ENCODE results near the gene FAM13C. TPM values are rescaled to one million over a fixed set of nuclear protein-coding genes. Genes with fewer than 3 reads are reported as not detected.
"Not testable (repeated sequence)": the region's sequence is repeated elsewhere in the genome, so short reads cannot be mapped to it uniquely, and the experiment has no call there.

Gene FAM13C
- total RNA-seq (10 to 100 TPM in 4 of 7 donors, 1 to 10 TPM in 3; 7.3 to 19.7 (median 13.9) TPM), polyA plus RNA-seq (1 to 10 TPM; 1.5 to 1.8 (median 1.7) TPM)
- long read RNA-seq, donor 1, partial matches to known transcripts: 0 of 2 reads
- long read RNA-seq, donor 1, other reads (novel, unspliced or antisense): 0 of 2 reads
- long read RNA-seq, donor 2, partial matches to known transcripts: 0 of 2 reads
- long read RNA-seq, donor 2, other reads (novel, unspliced or antisense): 0 of 2 reads

DNA sequence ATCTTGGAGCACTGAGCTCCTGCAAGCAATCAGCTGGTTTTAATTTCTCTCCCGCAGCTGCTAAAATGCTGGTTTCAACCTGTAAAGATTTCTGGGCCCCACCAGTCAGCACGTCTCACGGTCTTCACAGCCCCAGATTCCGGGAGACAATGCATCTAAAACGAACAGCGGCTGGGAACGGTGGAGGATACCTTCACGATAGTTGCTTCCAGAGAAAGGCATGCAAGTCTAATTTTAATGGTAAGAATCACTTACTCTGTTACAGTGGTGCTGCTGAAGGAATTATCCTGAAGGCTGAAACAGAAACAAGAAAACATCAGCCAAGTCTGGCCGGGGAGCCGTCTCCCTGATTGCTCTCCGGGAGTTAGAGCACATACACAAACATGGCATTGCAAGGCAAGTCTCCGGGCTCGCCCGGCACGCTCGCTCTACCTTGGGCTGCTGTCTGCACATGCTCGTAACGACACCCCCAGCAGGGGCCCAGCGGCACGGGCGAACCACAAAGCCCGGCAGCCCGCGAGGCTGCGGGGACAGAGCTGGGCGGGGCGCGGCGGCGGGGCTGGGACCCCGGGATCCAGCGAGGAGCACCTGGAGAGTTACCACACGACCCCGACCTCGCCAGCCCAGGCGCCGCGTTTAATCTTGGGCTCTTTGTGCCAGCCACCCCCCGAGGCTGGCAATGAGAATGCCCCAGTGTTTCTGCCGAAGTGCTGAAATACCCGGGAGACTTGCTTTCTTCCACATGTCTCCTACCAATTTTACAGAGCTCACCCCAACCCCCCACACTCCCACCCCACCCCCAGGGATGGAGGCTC, at the start of gene FAM13C:
TSS of gene FAM13C (minus strand) at position 406 of the 815 bp plus-strand sequence. CDS start at position 317, 89 bp downstream.
- WGBS, 5 donors: 2 to 7% (median 3%) methylated on average over 14 to 41 of the region's 41 CpGs
- peak within 1 kb of the TSS in 7 of 8 donors; percentile 64 to 81 (median 72) for H3K27ac ChIP-seq
- H3K4me1 ChIP-seq: peaks cover 0 to 46% (median 17%) of the 10 kb centered on the region in 6 donors
- no peaks in the 10 kb centered on the region for H3K36me3 ChIP-seq
- H3K27me3 ChIP-seq (replicated peaks in 1 of 7): peaks cover 0 to 24% (median 0%) of the 10 kb centered on the region in 7 donors
- TF ChIP-seq, protein P1, sequence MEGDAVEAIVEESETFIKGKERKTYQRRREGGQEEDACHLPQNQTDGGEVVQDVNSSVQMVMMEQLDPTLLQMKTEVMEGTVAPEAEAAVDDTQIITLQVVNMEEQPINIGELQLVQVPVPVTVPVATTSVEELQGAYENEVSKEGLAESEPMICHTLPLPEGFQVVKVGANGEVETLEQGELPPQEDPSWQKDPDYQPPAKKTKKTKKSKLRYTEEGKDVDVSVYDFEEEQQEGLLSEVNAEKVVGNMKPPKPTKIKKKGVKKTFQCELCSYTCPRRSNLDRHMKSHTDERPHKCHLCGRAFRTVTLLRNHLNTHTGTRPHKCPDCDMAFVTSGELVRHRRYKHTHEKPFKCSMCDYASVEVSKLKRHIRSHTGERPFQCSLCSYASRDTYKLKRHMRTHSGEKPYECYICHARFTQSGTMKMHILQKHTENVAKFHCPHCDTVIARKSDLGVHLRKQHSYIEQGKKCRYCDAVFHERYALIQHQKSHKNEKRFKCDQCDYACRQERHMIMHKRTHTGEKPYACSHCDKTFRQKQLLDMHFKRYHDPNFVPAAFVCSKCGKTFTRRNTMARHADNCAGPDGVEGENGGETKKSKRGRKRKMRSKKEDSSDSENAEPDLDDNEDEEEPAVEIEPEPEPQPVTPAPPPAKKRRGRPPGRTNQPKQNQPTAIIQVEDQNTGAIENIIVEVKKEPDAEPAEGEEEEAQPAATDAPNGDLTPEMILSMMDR (IDR thresholded peaks at IDR 0.05 in 8 of 11, conservative IDR thresholded peaks at IDR 0.05 in 3 of 11): no peak
- TF ChIP-seq POLR2A (IDR thresholded peaks at IDR 0.05): no peak
- TF ChIP-seq POLR2AphosphoS5 (IDR thresholded peaks at IDR 0.05): peak in 2 of 3 donors; percentile 51 to 65
- peak within 1 kb of the TSS; percentile 4 to 66 (median 38) for H3K4me3 ChIP-seq
- intact Hi-C loops (cut with DNase I; ENCODE audit: low total_unique reads): no loop called here
- H3K9me3 ChIP-seq: no peaks in the 10 kb centered on the region
- peak; percentile 82 for DNase-seq

DNA sequence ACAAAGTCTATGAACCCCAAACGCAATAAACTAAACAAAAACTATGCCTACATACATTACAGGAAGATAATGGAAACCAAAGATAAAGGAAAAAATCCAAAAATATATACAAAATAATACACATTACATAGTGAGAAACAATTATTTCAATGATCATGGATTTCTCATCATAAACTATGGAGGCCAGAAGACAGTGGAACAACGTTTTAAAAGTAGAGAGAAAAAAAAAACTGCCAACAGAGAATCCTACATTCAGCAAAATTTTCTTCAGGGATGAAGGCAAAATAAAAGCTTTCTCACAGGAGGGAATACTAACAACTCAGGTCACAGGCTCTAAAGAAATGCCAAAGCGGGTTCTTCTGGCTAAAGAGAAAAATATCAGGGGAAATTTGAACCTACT, 42.9 kb upstream of the FAM13C start:
- Histone ChIP-seq H3K27me3 (replicated peaks in 1 of 7) (no peaks in the 10 kb centered on the region), H3K4me3 (no peak overlapping the region), H3K27ac (no peak overlapping the region), H3K36me3 (no peaks in the 10 kb centered on the region), H3K4me1 (no peaks in the 10 kb centered on the region), H3K9me3 (peaks cover 0 to 22% (median 10%) of the 10 kb centered on the region in 8 donors)
- no peak for DNase-seq
- intact Hi-C loops (cut with DNase I; ENCODE audit: low total_unique reads): no loop called here
- TF ChIP-seq POLR2AphosphoS5 (IDR thresholded peaks at IDR 0.05): no peak
- TF ChIP-seq, protein P1 (IDR thresholded peaks at IDR 0.05 in 8 of 11, conservative IDR thresholded peaks at IDR 0.05 in 3 of 11): no peak
- no peak for TF ChIP-seq POLR2A (IDR thresholded peaks at IDR 0.05)
- WGBS, 5 donors: 78 to 91% (median 80%) methylated on average over 3 of the region's 3 CpGs

DNA sequence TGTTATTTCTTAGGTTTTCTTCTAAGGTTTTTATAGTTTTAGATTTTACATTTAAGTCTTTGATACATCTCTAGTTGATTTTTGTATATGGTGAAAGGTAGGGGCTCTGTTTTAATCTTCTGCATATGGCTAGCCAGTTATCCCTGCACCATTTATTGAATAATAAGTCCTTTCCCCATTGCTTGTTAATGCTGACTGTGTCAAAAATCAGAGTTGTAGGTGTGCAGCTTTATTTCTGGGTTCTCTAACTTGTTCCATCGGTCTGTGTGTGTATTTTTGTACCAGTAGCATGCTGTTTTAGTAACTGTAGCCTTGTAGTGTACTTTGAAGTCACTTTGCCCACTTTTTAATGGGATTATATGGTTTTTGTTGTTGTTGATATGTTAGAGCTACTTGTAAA, 37.9 kb upstream of the FAM13C start:
- intact Hi-C loops (cut with DNase I; ENCODE audit: low total_unique reads): no loop called here
- H3K27me3 ChIP-seq (replicated peaks in 1 of 7): no peaks in the 10 kb centered on the region
- 42 to 60% (median 45%) methylated on average over 1 of the region's 1 CpG for WGBS, 5 donors
- H3K9me3 ChIP-seq: peaks cover 0 to 17% (median 7%) of the 10 kb centered on the region in 8 donors
- DNase-seq: no peak
- H3K4me3 ChIP-seq: no peak overlapping the region
- H3K27ac ChIP-seq: no peak overlapping the region
- TF ChIP-seq, protein P1 (IDR thresholded peaks at IDR 0.05 in 8 of 11, conservative IDR thresholded peaks at IDR 0.05 in 3 of 11): no peak
- TF ChIP-seq POLR2AphosphoS5 (IDR thresholded peaks at IDR 0.05): no peak
- TF ChIP-seq POLR2A (IDR thresholded peaks at IDR 0.05): no peak
- no peaks in the 10 kb centered on the region for H3K4me1 ChIP-seq
- no peaks in the 10 kb centered on the region for H3K36me3 ChIP-seq

DNA sequence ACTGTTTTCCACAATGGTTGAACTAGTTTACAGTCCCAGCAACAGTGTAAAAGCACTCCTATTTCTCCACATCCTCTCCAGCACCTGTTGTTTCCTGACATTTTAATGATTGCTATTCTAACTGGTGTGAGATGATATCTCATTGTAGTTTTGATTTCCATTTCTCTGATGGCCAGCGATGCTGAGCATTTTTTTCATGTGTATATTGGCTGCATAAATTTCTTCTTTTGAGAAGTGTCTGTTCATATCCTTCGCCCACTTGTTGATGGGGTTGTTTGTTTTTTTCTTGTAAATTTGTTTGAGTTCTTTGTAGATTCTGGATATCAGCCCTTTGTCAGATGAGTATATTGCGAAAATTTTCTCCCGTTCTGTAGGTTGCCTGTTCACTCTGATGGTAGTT, 37.0 kb upstream of the FAM13C start:
- H3K36me3 ChIP-seq; H3K27me3 ChIP-seq (replicated peaks in 1 of 7); intact Hi-C loops (cut with DNase I; ENCODE audit: low total_unique reads); H3K4me3 ChIP-seq; DNase-seq; H3K4me1 ChIP-seq; H3K27ac ChIP-seq: not testable (repeated sequence)
- H3K9me3 ChIP-seq: peaks cover 0 to 12% (median 3%) of the 10 kb centered on the region in 8 donors
- 88 to 95% (median 94%) methylated on average over 4 of the region's 4 CpGs for WGBS, 5 donors

Measured in spleen (tissue), 13 donors.